Fibroblast of skin of abdomen (primary cell): ENCODE data around the gene SGMS1.
A peak's percentile ranks its signal among the peaks of the same experiment; 100 is the strongest.

Experiments
- DNase-seq: peaks from one replicate; pipeline ENCODE4 v3.0.0-alpha.2; 2013

SGMS1 gene

GRCh38 chr10:50534748-50535376 is 88.9 kb downstream of the SGMS1 start:
- DNase-seq, result peak; percentile 69

GRCh38 chr10:50533296-50533695 is 90.5 kb downstream of the SGMS1 start:
- DNase-seq, result no peak

GRCh38 chr10:50531388-50532077 is 92.2 kb downstream of the SGMS1 start:
- DNase-seq, result no peak

GRCh38 chr10:50529660-50530059 is 94.1 kb downstream of the SGMS1 start:
- no peak for DNase-seq

GRCh38 chr10:50528206-50528605 is 95.5 kb downstream of the SGMS1 start:
- DNase-seq, result no peak

- no peak for DNase-seq
These were observed 96.2 kb downstream of the SGMS1 start for GRCh38 chr10:50527442-50528043.

GRCh38 chr10:50526185-50526584 is 97.6 kb downstream of the SGMS1 start:
- no peak for DNase-seq

GRCh38 chr10:50523357-50523756 is 100.4 kb downstream of the SGMS1 start:
- DNase-seq, result no peak

- DNase-seq, result no peak
These were observed 100.8 kb downstream of the SGMS1 start for GRCh38 chr10:50522908-50523307.

GRCh38 chr10:50520115-50520514 is 103.6 kb downstream of the SGMS1 start:
- DNase-seq, result no peak

- DNase-seq, result no peak
These were observed 106.1 kb downstream of the SGMS1 start for GRCh38 chr10:50517626-50518025.

- no peak for DNase-seq
These were observed 107.6 kb downstream of the SGMS1 start for GRCh38 chr10:50516171-50516570.

GRCh38 chr10:50515420-50515819 is 108.3 kb downstream of the SGMS1 start:
- DNase-seq, result no peak

GRCh38 chr10:50514995-50515394 is 108.8 kb downstream of the SGMS1 start:
- no peak for DNase-seq

- no peak for DNase-seq
These were observed 109.8 kb downstream of the SGMS1 start for GRCh38 chr10:50513956-50514355.

GRCh38 chr10:50512743-50513416 is 110.9 kb downstream of the SGMS1 start:
- DNase-seq, result no peak

GRCh38 chr10:50512214-50512595 is 111.6 kb downstream of the SGMS1 start:
- DNase-seq, result peak; percentile 5

GRCh38 chr10:50511492-50512213 is 112.1 kb downstream of the SGMS1 start:
- no peak for DNase-seq

- DNase-seq, result no peak
These were observed 113.0 kb downstream of the SGMS1 start for GRCh38 chr10:50510517-50511473.

GRCh38 chr10:50508315-50509051 is 115.3 kb downstream of the SGMS1 start:
- no peak for DNase-seq
